Fibroblast of pulmonary artery (primary cell): ENCODE measurements around the gene C1orf216.

Source experiments
- DNase-seq: peaks from one replicate; pipeline ENCODE4 v3.0.0-alpha.2; 2010; ENCODE audit warnings: low read depth
- H3K4me3 ChIP-seq: replicated peaks from 2 replicates; pipeline ENCODE4 v1.5.1; 2011; ENCODE audit warnings: low read depth, mild to moderate bottlenecking, control low read depth, low read length, moderate library complexity
- TF ChIP-seq, protein P1 (sequence below): IDR thresholded peaks from 2 replicates; pipeline ENCODE4 v1.5.1; 2011; ENCODE audit warnings: mild to moderate bottlenecking, control low read depth, low read length, inconsistent platforms; ENCODE audit errors: missing control alignments

C1orf216 gene

DNA sequence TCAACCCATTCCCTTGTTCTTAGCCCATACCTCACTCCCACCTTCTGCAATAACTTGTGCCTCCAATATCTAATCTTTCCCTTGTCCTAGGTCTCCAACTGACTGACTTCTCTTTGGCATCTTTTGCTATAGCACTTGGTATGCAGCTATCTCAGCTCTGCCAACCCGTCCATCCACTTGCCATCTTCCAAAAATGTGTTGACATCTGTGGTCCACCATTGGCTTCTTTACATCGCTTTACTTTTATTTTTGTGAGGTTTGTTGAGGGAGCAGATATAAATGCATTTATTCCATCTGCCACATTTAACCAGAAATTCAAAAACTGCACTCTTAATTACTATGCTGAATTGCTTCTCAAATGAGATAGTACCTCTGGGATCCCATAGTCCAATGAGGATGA, 52.5 kb downstream of the C1orf216 start:
- H3K4me3 ChIP-seq = no peak overlapping the region
- TF ChIP-seq, protein P1, sequence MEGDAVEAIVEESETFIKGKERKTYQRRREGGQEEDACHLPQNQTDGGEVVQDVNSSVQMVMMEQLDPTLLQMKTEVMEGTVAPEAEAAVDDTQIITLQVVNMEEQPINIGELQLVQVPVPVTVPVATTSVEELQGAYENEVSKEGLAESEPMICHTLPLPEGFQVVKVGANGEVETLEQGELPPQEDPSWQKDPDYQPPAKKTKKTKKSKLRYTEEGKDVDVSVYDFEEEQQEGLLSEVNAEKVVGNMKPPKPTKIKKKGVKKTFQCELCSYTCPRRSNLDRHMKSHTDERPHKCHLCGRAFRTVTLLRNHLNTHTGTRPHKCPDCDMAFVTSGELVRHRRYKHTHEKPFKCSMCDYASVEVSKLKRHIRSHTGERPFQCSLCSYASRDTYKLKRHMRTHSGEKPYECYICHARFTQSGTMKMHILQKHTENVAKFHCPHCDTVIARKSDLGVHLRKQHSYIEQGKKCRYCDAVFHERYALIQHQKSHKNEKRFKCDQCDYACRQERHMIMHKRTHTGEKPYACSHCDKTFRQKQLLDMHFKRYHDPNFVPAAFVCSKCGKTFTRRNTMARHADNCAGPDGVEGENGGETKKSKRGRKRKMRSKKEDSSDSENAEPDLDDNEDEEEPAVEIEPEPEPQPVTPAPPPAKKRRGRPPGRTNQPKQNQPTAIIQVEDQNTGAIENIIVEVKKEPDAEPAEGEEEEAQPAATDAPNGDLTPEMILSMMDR = no peak
- DNase-seq = no peak
